HG03280 (cell line): Measurements from ENCODE around the gene RDM1.

Source experiments
- ATAC-seq: cut with Tn5 transposase; IDR thresholded peaks from one replicate; pipeline ENCODE4 v1.9.1; 2021; ENCODE audit warnings: mild to moderate bottlenecking, moderate library complexity; ENCODE audit not compliant: unreplicated experiment

Gene RDM1

GRCh38 chr17:35934760-35935159 is 4.2 kb upstream of the RDM1 start:
- ATAC-seq, result no peak

- ATAC-seq, result no peak
Observed at GRCh38 chr17:35932586-35932985, 2.0 kb upstream of the RDM1 start.

GRCh38 chr17:35931794-35932425 is 1.3 kb upstream of the RDM1 start:
- ATAC-seq, result no peak

- ATAC-seq, result no peak
Observed at GRCh38 chr17:35927714-35928113, 2.9 kb downstream of the RDM1 start.

- no peak for ATAC-seq
Observed at GRCh38 chr17:35923609-35924114, 6.9 kb downstream of the RDM1 start.

- ATAC-seq, result no peak
Observed at GRCh38 chr17:35920229-35920628, 10.3 kb downstream of the RDM1 start.

- ATAC-seq, result no peak
Observed at GRCh38 chr17:35918665-35919064, 11.9 kb downstream of the RDM1 start.

- ATAC-seq, result no peak
Observed at GRCh38 chr17:35917519-35918213, 12.9 kb downstream of the RDM1 start.

- no peak for ATAC-seq
Observed at GRCh38 chr17:35915153-35915964, 15.2 kb downstream of the RDM1 start.

- no peak for ATAC-seq
Observed at GRCh38 chr17:35914354-35914753, 16.2 kb downstream of the RDM1 start.

GRCh38 chr17:35913609-35914008 is 17.0 kb downstream of the RDM1 start:
- no peak for ATAC-seq

GRCh38 chr17:35912942-35913341 is 17.6 kb downstream of the RDM1 start:
- no peak for ATAC-seq

GRCh38 chr17:35912339-35912912 is 18.1 kb downstream of the RDM1 start:
- ATAC-seq, result no peak

GRCh38 chr17:35909408-35909807 is 21.2 kb downstream of the RDM1 start:
- no peak for ATAC-seq

- no peak for ATAC-seq
Observed at GRCh38 chr17:35907691-35908090, 22.9 kb downstream of the RDM1 start.

GRCh38 chr17:35906926-35907637 is 23.5 kb downstream of the RDM1 start:
- no peak for ATAC-seq

- ATAC-seq, result no peak
Observed at GRCh38 chr17:35906191-35906925, 24.2 kb downstream of the RDM1 start.

GRCh38 chr17:35903451-35903850 is 27.1 kb downstream of the RDM1 start:
- ATAC-seq, result no peak

- ATAC-seq, result no peak
Observed at GRCh38 chr17:35901631-35902175, 28.9 kb downstream of the RDM1 start.
